Esophagus squamous epithelium (tissue), 4 donors: Measurements from ENCODE around the gene NUP88.

Experiments
- POLR2A ChIP-seq, 4 donors: fragments of 450-650 bp; IDR thresholded peaks; one replicate each; pipeline ENCODE4 v1.6.1; 2017; ENCODE audit warnings: antibody characterized with exemption in 4 of 4, mild to moderate bottlenecking in 4 of 4, moderate library complexity in 3 of 4
- TF ChIP-seq, protein P1 (sequence below), 6 experiments: fragments of 450-650 bp in 4 of 6; fragments of 200-600 bp in 2 of 6; sonication (generic) in 2 of 6; IDR thresholded peaks; one replicate each; pipeline ENCODE4 v1.5.1; 2016 to 2019; ENCODE audit warnings: antibody characterized with exemption in 6 of 6, mild to moderate bottlenecking in 4 of 6, moderate library complexity in 4 of 6

DNA sequence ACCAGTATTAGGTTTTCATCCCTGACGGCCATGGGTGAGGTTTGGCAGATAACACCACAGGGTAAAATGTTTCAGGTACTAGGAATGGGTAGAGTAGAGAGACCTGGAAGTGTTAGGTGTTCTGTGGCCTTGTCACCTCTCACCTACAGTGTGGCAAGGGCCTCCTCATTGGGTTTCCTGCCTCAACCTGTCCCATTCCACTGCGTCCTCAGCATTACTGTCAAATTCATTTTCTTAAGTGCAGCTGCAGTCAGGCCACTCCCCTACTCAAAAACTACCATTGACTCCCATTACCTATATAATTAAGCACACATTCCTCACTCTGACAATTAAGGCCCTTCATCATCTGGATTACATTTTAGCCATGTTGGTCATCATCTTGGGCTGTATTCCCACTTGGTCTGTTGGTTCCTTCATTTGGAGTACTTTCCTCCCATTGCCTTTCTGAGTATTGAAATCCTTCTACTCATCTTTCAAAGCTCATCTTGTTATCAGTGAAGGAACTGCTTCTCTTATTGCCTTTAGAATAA, 64.5 kb downstream of the NUP88 start:
- TF ChIP-seq, protein P1, sequence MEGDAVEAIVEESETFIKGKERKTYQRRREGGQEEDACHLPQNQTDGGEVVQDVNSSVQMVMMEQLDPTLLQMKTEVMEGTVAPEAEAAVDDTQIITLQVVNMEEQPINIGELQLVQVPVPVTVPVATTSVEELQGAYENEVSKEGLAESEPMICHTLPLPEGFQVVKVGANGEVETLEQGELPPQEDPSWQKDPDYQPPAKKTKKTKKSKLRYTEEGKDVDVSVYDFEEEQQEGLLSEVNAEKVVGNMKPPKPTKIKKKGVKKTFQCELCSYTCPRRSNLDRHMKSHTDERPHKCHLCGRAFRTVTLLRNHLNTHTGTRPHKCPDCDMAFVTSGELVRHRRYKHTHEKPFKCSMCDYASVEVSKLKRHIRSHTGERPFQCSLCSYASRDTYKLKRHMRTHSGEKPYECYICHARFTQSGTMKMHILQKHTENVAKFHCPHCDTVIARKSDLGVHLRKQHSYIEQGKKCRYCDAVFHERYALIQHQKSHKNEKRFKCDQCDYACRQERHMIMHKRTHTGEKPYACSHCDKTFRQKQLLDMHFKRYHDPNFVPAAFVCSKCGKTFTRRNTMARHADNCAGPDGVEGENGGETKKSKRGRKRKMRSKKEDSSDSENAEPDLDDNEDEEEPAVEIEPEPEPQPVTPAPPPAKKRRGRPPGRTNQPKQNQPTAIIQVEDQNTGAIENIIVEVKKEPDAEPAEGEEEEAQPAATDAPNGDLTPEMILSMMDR (IDR thresholded peaks at IDR 0.05) = no peak
- no peak for TF ChIP-seq POLR2A (IDR thresholded peaks at IDR 0.05)
